AG04450 (cell line): ENCODE results near the gene PDZD2. TPM values are rescaled to one million over a fixed set of nuclear protein-coding genes. Genes with fewer than 3 reads are reported as not detected.
"Not testable (repeated sequence)": the region's sequence is repeated elsewhere in the genome, so short reads cannot be mapped to it uniquely, and the experiment has no call there.

Experiments used
- CTCF ChIA-PET: fragments of 300-600, 350-600 bp; formaldehyde crosslinking; extraction: SDS; loops from one replicate; lab custom pipeline; 2022; ENCODE audit warnings: antibody characterized with exemption, inconsistent platforms; lab: Charles Lee
- POLR2A ChIA-PET: fragments of 350-600 bp; formaldehyde crosslinking; extraction: SDS; loops from one replicate; lab custom pipeline; 2021; ENCODE audit warnings: antibody characterized with exemption, inconsistent platforms; lab: Yijun Ruan, JAX
- DNase-seq: peaks from one replicate; pipeline ENCODE4 v3.0.0-alpha.2; 2011; ENCODE audit warnings: low read depth, low spot score
- H3K27ac ChIP-seq: one replicate; pipeline ENCODE4 v1.5.1; 2012; ENCODE audit warnings: low read depth, low read length, control low read depth
- H3K27me3 ChIP-seq: one replicate; pipeline ENCODE4 v1.6.0; 2012; ENCODE audit warnings: low read length; ENCODE audit not compliant: control insufficient read depth, insufficient read depth
- H3K4me3 ChIP-seq: 2 replicates; pipeline ENCODE4 v1.5.1; 2011; ENCODE audit warnings: mild to moderate bottlenecking, low read depth, low read length, control low read depth
- H3K9me3 ChIP-seq: 2 replicates; pipeline ENCODE4 v1.5.1; 2012; ENCODE audit warnings: low read length; ENCODE audit not compliant: control insufficient read depth, insufficient read depth
- CTCF ChIP-seq: IDR thresholded peaks from 2 replicates; pipeline ENCODE4 v1.5.1; 2011; ENCODE audit warnings: low read depth, low read length, control low read depth, inconsistent platforms
- polyA plus RNA-seq: library from polyadenylated mRNA; depleted of rRNA; stranded (reverse); fragments of >200 nt; gene quantifications from 2 replicates; pipeline ENCODE4 v1.2.3, GENCODE V29; 2011

The PDZD2 gene
- polyA plus RNA-seq, 1 experiment = 0.40 TPM

GRCh38 chr5:32004404-32004803 lies 365.5 kb downstream of the PDZD2 start:
- DNase-seq = no peak
- POLR2A ChIA-PET = no interaction called here
- Histone ChIP-seq H3K9me3 (no peaks in the 10 kb centered on the region; the same call in 1 of the 2 replicates), H3K4me3 (no peak overlapping the region), H3K27ac (no peak overlapping the region), H3K27me3 (no peaks in the 10 kb centered on the region)
- no peak for TF ChIP-seq CTCF
- CTCF ChIA-PET = no interaction called here

DNA sequence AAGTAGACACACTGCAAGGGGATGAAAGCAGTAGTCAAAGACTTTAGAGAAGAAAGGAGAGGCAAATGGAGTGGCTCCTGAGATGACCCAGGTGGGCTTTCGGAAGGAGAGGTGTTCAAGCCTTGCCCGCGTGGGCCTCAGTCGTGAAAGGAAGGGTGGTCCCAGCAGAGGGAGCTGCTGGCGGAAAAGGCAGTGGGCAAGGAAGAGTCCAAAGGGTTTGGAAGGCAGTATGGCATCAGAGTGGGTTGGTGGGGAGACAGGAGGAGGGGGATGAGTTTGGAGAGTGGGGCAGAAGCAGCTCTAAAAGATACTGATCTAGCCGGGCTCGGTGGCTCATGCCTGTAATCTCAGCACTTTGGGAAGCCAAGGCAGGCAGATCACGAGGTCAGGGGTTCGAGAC lies 369.8 kb downstream of the PDZD2 start:
- peaks cover 4% of the 10 kb centered on the region for H3K27me3 ChIP-seq
- ChIA-PET POLR2A (no interaction called here), CTCF (no interaction called here)
- DNase-seq = no peak
- TF ChIP-seq CTCF = no peak
- H3K27ac ChIP-seq = no peak overlapping the region
- H3K9me3 ChIP-seq = no peaks in the 10 kb centered on the region; the same call in 1 of the 2 replicates
- H3K4me3 ChIP-seq = no peak overlapping the region

GRCh38 chr5:32013658-32014057 lies 374.7 kb downstream of the PDZD2 start:
- CTCF ChIA-PET = no interaction called here
- TF ChIP-seq CTCF = no peak
- no peak for DNase-seq
- H3K27ac ChIP-seq = no peak overlapping the region
- no peak overlapping the region for H3K4me3 ChIP-seq
- POLR2A ChIA-PET = no interaction called here
- peaks cover 9% of the 10 kb centered on the region for H3K27me3 ChIP-seq
- no peaks in the 10 kb centered on the region for H3K9me3 ChIP-seq

DNA sequence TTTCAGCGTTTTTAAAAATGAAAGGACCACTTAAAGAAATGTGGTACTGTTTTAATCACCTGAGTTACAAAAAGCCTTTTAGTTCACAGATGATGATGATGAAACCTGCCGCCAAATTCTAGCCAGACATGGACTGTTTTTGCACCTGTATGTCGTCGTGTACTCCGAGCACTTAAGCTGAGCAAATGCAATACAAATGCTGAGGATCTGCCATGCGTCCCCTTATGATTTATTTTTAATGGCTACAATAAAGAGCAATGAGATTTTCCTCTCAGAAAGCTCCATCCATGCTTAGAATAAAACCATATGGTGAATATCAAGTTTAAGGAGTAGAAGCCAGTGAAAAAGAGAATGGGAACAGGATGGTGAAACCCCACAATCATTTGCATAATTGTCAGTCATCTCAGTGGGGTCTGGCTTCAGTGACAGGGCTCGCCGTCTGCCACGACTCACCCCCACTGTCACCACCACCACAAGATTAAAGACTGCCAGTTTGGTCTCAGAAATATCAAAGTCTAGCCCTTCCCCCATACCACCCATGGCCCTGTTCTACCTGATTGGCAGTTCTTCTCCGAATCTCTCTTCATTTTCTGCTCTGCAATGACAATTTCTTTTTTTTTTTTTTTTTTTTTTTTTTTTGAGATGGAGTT lies 375.3 kb downstream of the PDZD2 start:
- Histone ChIP-seq H3K27ac (no peak overlapping the region), H3K9me3 (no peaks in the 10 kb centered on the region), H3K4me3 (no peak overlapping the region), H3K27me3 (peaks cover 9% of the 10 kb centered on the region)
- TF ChIP-seq CTCF = no peak
- ChIA-PET CTCF (no interaction called here), POLR2A (no interaction called here)
- DNase-seq = no peak

DNA sequence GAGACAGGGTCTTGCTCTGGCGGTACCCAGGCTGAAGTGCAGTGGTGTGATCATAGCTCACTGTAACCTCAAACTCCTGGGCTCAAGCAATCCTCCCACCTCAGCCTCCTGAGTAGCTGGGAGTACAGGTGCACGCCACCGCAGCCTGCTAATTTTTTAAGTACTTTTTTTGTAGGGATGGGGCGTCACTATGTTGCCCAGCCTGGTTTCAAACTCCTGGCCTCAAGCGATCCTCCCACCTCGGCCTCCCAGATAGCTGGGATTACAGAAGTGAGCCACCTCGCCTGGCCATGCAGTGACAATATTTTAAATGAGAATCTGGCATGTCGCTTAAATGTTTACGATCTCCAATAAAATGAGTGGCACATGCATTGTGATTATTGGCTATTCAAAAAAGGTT lies 376.3 kb downstream of the PDZD2 start:
- CTCF ChIA-PET, H3K9me3 ChIP-seq, POLR2A ChIA-PET, H3K27ac ChIP-seq, H3K27me3 ChIP-seq, H3K4me3 ChIP-seq, DNase-seq: not testable (repeated sequence)
